Sigmoid colon (tissue), 7 donors: ENCODE data around the gene SLC29A4. TPM values are rescaled to one million over a fixed set of nuclear protein-coding genes. Genes with fewer than 3 reads are reported as not detected.
A peak's percentile ranks its signal among the peaks of the same experiment; 100 is the strongest.

Source experiments
- DNase-seq: peaks from one replicate; pipeline ENCODE4 v3.0.0-alpha.2; 2019
- H3K27ac ChIP-seq, 4 donors: fragments of 200-600 bp; sonication (generic); one replicate each; pipeline ENCODE4 v1.5.1; 2016 to 2019; ENCODE audit warnings: mild to moderate bottlenecking in 1 of 4
- H3K27me3 ChIP-seq, 3 donors: fragments of 200-600 bp; sonication (generic); one replicate each; pipeline ENCODE4 v1.5.1; 2019; ENCODE audit warnings: mild to moderate bottlenecking in 1 of 3
- H3K36me3 ChIP-seq, 4 donors: fragments of 200-600 bp; sonication (generic); one replicate each; pipeline ENCODE4 v1.5.1; 2016 to 2019
- H3K4me1 ChIP-seq, 4 donors: fragments of 200-600 bp; sonication (generic); one replicate each; pipeline ENCODE4 v1.5.1; 2017 to 2019
- H3K4me3 ChIP-seq, 4 donors: fragments of 200-600 bp; sonication (generic); one replicate each; pipeline ENCODE4 v1.5.1; 2017 to 2019; ENCODE audit warnings: mild to moderate bottlenecking in 2 of 4, moderate library complexity in 1 of 4
- H3K9me3 ChIP-seq, 4 donors: fragments of 200-600 bp in 3 of 4; sonication (generic) in 3 of 4; one replicate each; pipeline versions ENCODE4 v1.5.1 to v1.6.1; 2013 to 2019
- EP300 ChIP-seq, 4 donors: sonication (generic); formaldehyde crosslinking; IDR thresholded peaks; one replicate each; pipeline ENCODE4 v1.6.1; 2017; ENCODE audit warnings: antibody characterized with exemption in 4 of 4
- POLR2A ChIP-seq, 2 donors: fragments of 450-650 bp; IDR thresholded peaks; one replicate each; pipeline ENCODE4 v1.6.1; 2016; ENCODE audit warnings: antibody characterized with exemption in 2 of 2, mild to moderate bottlenecking in 2 of 2, moderate library complexity in 2 of 2
- POLR2AphosphoS5 ChIP-seq, 4 donors: sonication (generic); formaldehyde crosslinking; IDR thresholded peaks; one replicate each; pipeline ENCODE4 v1.6.1; 2017; ENCODE audit warnings: antibody characterized with exemption in 4 of 4
- WGBS, 2 donors: extraction: QIAGEN DNeasy Blood & Tissue Kit; methylation state at CpG; one replicate each; pipeline ENCODE4 v1.1.7; 2013; 5-methylcytosine and 5-hydroxymethylcytosine counted together
- intact Hi-C: fragments of 100-400 bp; cut with DNase I; formaldehyde crosslinking; loops from one replicate; pipeline ENCODE4 v1.15.1; 2023
- polyA plus RNA-seq, 3 donors: library from polyadenylated mRNA; stranded (reverse); fragments of 200-250 nt; gene quantifications; one replicate each; pipeline ENCODE4 v1.2.3, GENCODE V29; 2013
- total RNA-seq, 4 donors: library from RNA; depleted of rRNA; stranded (reverse); fragments of >200 nt; gene quantifications; one replicate each; pipeline ENCODE4 v1.1.0, GENCODE V29; 2016
- donor health status: healthy with polysubstance abuse.
- donor health status: Bipolar disorder and iron deficiency.
- donor health status: healthy.

SLC29A4 gene
- total and polyA plus RNA-seq, 7 donors = 0.33 to 5.6 (median 1.8) TPM

DNA sequence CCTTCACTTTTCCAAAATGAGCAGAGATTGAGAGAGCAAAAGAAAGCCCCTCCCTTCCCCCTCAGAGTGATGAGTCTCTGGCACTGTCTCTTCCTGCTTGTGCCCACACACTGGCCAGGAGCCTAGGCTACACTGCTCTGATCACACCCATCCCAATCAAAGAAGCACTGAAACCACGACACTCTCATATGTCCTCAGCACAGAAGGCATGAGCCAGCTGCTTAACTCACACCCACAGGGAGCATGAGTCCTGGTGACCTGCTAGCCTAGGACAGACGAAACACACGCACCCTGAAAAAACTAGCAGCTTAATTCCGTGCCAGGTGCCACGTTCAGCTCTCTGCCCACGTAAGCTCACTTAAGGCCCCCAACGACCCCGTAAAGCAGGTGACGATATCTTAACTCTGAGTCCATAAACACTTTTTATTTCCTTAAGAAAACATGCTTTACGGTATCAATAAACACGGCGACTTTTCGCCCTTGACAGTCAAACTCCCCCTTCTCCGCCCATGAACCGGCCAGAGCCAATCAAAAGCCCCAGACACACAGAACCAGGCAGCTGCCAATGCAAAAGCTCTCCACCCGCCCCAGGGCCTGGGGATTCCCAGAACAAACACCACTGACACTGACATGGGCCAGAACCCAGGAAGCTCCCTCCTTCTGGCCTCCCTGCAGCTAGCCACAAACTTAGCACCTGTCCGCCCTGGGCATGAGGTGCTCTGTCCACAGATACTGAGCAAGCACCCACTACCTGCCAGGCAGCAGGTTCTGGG lies 71.9 kb downstream of the SLC29A4 start:
- Histone ChIP-seq H3K27ac (peak overlapping the region; percentile 53 to 85 (median 78)), H3K27me3 (no peaks in the 10 kb centered on the region), H3K4me3 (peak overlapping the region in 3 of 4 donors; percentile 8 to 25 (median 20)), H3K9me3 (no peaks in the 10 kb centered on the region), H3K36me3 (peaks cover 0 to 59% (median 42%) of the 10 kb centered on the region in 4 donors), H3K4me1 (peaks cover 0 to 100% (median 100%) of the 10 kb centered on the region in 4 donors)
- WGBS, 2 donors = 13 to 55% methylated on average over 17 of the region's 17 CpGs
- intact Hi-C loops = loop anchor here (5.0 to 10.0 kb wide), 3 partner anchors 43 to 340 kb away; no protein-coding TSS in a partner anchor
- TF ChIP-seq POLR2A (IDR thresholded peaks at IDR 0.05) (no peak), POLR2AphosphoS5 (IDR thresholded peaks at IDR 0.05) (peak; percentile 87 to 93 (median 90)), EP300 (IDR thresholded peaks at IDR 0.05) (peak in 1 of 4 donors; percentile 79)
- peak; percentile 95 for DNase-seq

Other genes starting within 250 kb of the SLC29A4 start
- 10 to 100 TPM in 3 of 4 donors, 1 to 10 TPM in 1; 8.9 to 12.5 (median 10.3) TPM for gene RBAK, start 237.1 kb upstream of the SLC29A4 start, total RNA-seq
- gene RBAK, start 237.1 kb upstream of the SLC29A4 start, polyA plus RNA-seq = 1 to 10 TPM; 1.8 to 4.2 (median 2.5) TPM
- 10 to 100 TPM; 46.0 to 61.2 (median 49.5) TPM for gene WIPI2, start 92.7 kb upstream of the SLC29A4 start, total RNA-seq
- gene WIPI2, start 92.7 kb upstream of the SLC29A4 start, polyA plus RNA-seq = 10 to 100 TPM; 30.3 to 32.1 (median 30.6) TPM
- 100 to 1,000 TPM in 1 of 4 donors, 10 to 100 TPM in 3; 32.5 to 187 (median 59.9) TPM for gene TNRC18, start 140.9 kb downstream of the SLC29A4 start, total RNA-seq
- gene TNRC18, start 140.9 kb downstream of the SLC29A4 start, polyA plus RNA-seq = 10 to 100 TPM; 12.6 to 61.8 (median 19.9) TPM
- gene FBXL18, start 230.9 kb downstream of the SLC29A4 start, total RNA-seq = 1 to 10 TPM; 3.0 to 7.5 (median 4.0) TPM
- gene FBXL18, start 230.9 kb downstream of the SLC29A4 start, polyA plus RNA-seq = 1 to 10 TPM in 2 of 3 donors, under 1 TPM in 1; 0.60 to 5.1 (median 2.1) TPM
- 1,000 to 10,000 TPM; 3,643 to 7,981 (median 6,151) TPM for gene ACTB, start 247.7 kb downstream of the SLC29A4 start, total RNA-seq
- gene ACTB, start 247.7 kb downstream of the SLC29A4 start, polyA plus RNA-seq = 1,000 to 10,000 TPM; 3,244 to 5,818 (median 4,758) TPM